Liver (tissue), 9 donors: Measurements from ENCODE around the gene BID. TPM values are rescaled to one million over a fixed set of nuclear protein-coding genes. Genes with fewer than 3 reads are reported as not detected.

ENCODE experiments used
- DNase-seq: peaks from one replicate; pipeline ENCODE4 v3.0.0-alpha.2; 2017; ENCODE audit warnings: low spot score
- H3K27ac ChIP-seq, 2 donors: one replicate each; pipeline ENCODE4 v1.7.0; 2013; ENCODE audit warnings: inconsistent platforms in 2 of 2, low read length in 2 of 2, control low read depth in 1 of 2, low read depth in 1 of 2, mild to moderate bottlenecking in 1 of 2
- H3K27me3 ChIP-seq, 4 donors: one replicate each; pipeline versions ENCODE4 v1.6.1 to v1.7.0; 2013; ENCODE audit warnings: low read length in 3 of 4, inconsistent platforms in 1 of 4, mild to moderate bottlenecking in 1 of 4, moderate library complexity in 1 of 4; ENCODE audit not compliant: control insufficient read depth in 4 of 4, insufficient read depth in 4 of 4
- H3K36me3 ChIP-seq, 4 donors: one replicate each; pipeline versions ENCODE4 v1.6.1 to v1.7.0; 2013; ENCODE audit warnings: low read length in 3 of 4, mild to moderate bottlenecking in 3 of 4, low read depth in 1 of 4, moderate library complexity in 1 of 4; ENCODE audit not compliant: control insufficient read depth in 4 of 4, insufficient read depth in 3 of 4
- H3K4me1 ChIP-seq, 4 donors: one replicate each; pipeline versions ENCODE4 v1.6.1 to v1.7.0; 2013; ENCODE audit warnings: low read length in 3 of 4, mild to moderate bottlenecking in 3 of 4, moderate library complexity in 1 of 4; ENCODE audit not compliant: control insufficient read depth in 4 of 4, insufficient read depth in 4 of 4
- H3K4me3 ChIP-seq, 3 donors: one replicate each; pipeline versions ENCODE4 v1.6.1 to v1.7.0; 2013; ENCODE audit warnings: low read length in 3 of 3, control low read depth in 1 of 3, low read depth in 1 of 3, mild to moderate bottlenecking in 1 of 3
- H3K9ac ChIP-seq, 2 donors: one replicate each; pipeline ENCODE4 v1.7.0; 2013; ENCODE audit warnings: low read length in 2 of 2, mild to moderate bottlenecking in 2 of 2, moderate library complexity in 2 of 2, control low read depth in 1 of 2, low read depth in 1 of 2
- H3K9me3 ChIP-seq, 4 donors: one replicate each; pipeline versions ENCODE4 v1.6.1 to v1.7.0; 2013; ENCODE audit warnings: low read length in 3 of 4; ENCODE audit not compliant: control insufficient read depth in 4 of 4
- EGR1 ChIP-seq, 2 donors: IDR thresholded peaks; 2 replicates each; pipeline ENCODE4 v1.6.1; 2016 to 2018; ENCODE audit warnings: antibody characterized with exemption in 2 of 2, low read depth in 2 of 2
- FOXA2 ChIP-seq: IDR thresholded peaks from 2 replicates; pipeline ENCODE4 v1.6.1; 2016; ENCODE audit warnings: antibody characterized with exemption
- GABPA ChIP-seq, 2 donors: IDR thresholded peaks in 1 of 2; conservative IDR thresholded peaks in 1 of 2; 2 replicates each; pipeline ENCODE4 v1.6.1; 2016; ENCODE audit warnings: antibody characterized with exemption in 2 of 2, mild to moderate bottlenecking in 1 of 2, moderate library complexity in 1 of 2
- HNF4A ChIP-seq, 2 donors: conservative IDR thresholded peaks; 2 replicates each; pipeline ENCODE4 v1.6.1; 2016; ENCODE audit warnings: antibody characterized with exemption in 2 of 2, mild to moderate bottlenecking in 2 of 2
- HNF4G ChIP-seq: IDR thresholded peaks from 2 replicates; pipeline ENCODE4 v1.6.1; 2016; ENCODE audit warnings: antibody characterized with exemption
- JUND ChIP-seq, 2 donors: IDR thresholded peaks; 2 replicates each; pipeline ENCODE4 v1.6.1; 2016; ENCODE audit warnings: antibody characterized with exemption in 2 of 2
- RXRA ChIP-seq, 2 donors: IDR thresholded peaks; 2 replicates each; pipeline ENCODE4 v1.6.1; 2017 to 2018; ENCODE audit warnings: antibody characterized with exemption in 2 of 2, mild to moderate bottlenecking in 1 of 2
- SP1 ChIP-seq: IDR thresholded peaks from 2 replicates; pipeline ENCODE4 v1.6.1; 2018; ENCODE audit warnings: antibody characterized with exemption, mild to moderate bottlenecking
- TAF1 ChIP-seq: conservative IDR thresholded peaks from 2 replicates; pipeline ENCODE4 v1.6.1; 2016; ENCODE audit warnings: antibody characterized with exemption, mild to moderate bottlenecking
- YY1 ChIP-seq: IDR thresholded peaks from 2 replicates; pipeline ENCODE4 v1.6.1; 2016; ENCODE audit warnings: antibody characterized with exemption, mild to moderate bottlenecking
- WGBS: extraction: QIAGEN DNeasy Blood & Tissue Kit; methylation state at CpG from one replicate; pipeline ENCODE4 v1.1.7; 2013; 5-methylcytosine and 5-hydroxymethylcytosine counted together
- polyA plus RNA-seq, 2 donors: library from polyadenylated mRNA; stranded (reverse) in 1 of 2; unstranded in 1 of 2; fragments of 200-250 nt in 1 of 2; fragments of >200 nt in 1 of 2; fragmentation: Nextera tagmentation in 1 of 2; extraction: Ambion mirVana in 1 of 2; gene quantifications; one replicate each; pipeline versions ENCODE4 v1.2.1 to v1.2.3, GENCODE V29; 2013 to 2015
- total RNA-seq, 2 donors: library from RNA; depleted of rRNA; stranded (reverse); fragments of >200 nt; gene quantifications; one replicate each; pipeline ENCODE4 v1.2.3, GENCODE V29; 2014
- TF ChIP-seq, protein P1 (sequence below): IDR thresholded peaks from 2 replicates; pipeline ENCODE4 v1.6.1; 2016; ENCODE audit warnings: antibody characterized with exemption, mild to moderate bottlenecking
- TF ChIP-seq, protein P2 (sequence below): IDR thresholded peaks from 2 replicates; pipeline ENCODE4 v1.6.1; 2016; ENCODE audit warnings: antibody characterized with exemption
- TF ChIP-seq, protein P3 (sequence below): fragments of 150-350 bp; IDR thresholded peaks from 2 replicates; pipeline ENCODE4 v1.5.1; 2017; ENCODE audit warnings: improper control_type of control experiment, low read depth, low read length; ENCODE audit not compliant: missing input control
- TF ChIP-seq, protein P4 (sequence below): IDR thresholded peaks from 2 replicates; pipeline ENCODE4 v1.6.1; 2016; ENCODE audit warnings: antibody characterized with exemption
- TF ChIP-seq, protein P5 (sequence below): IDR thresholded peaks from 2 replicates; pipeline ENCODE4 v1.6.1; 2016; ENCODE audit warnings: antibody characterized with exemption
- donor health status: healthy.
- donor health status: healthy.
- donor health status: healthy.
- donor health status: healthy.
- donor health status: healthy.

The BID gene
- total and polyA plus RNA-seq, 4 donors = 28.7 to 66.9 (median 52.6) TPM

DNA sequence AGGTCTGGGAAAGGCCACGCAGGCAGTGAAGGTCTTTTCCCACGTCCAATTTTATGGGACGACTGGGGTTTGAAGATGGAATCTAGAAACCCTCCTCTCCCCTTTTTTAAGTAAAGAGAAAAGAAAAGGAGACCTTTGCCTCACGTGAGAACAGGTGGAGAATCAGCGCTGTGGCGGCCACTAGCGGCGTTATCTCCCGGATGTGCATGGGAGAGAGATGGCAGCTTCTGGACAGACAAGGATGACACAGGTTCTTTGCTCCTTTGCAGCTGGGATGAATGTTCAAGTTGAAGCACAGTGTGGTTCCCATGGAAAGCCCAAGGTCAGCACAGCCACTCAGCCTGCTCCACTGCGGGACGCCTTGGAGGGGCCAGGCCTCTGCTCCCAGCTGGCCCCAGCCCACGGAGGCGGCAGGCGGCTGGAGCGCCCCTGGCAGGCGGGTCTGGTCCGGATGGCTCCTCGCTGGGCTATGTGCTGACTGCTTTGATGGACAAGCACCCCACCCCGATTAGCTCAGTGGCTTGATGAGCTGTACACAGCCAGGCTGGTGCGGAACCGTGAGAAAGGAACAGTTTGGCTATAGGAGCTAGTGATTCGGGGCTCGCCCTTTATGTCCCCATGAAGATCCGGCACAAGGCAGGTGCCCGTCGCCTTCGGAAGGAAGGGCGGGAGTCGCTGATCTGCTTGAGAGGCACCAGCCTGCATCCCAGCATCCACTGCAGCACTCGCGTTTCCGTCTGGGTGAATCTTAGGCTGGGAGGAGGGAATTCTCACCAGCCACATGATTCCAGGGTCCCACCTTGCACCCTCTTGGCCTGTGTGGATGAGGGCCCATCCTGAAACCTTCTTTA lies 14.5 kb upstream of the BID start:
- Histone ChIP-seq H3K9me3 (no peaks in the 10 kb centered on the region), H3K27me3 (no peaks in the 10 kb centered on the region), H3K4me3 (no peak overlapping the region), H3K36me3 (peaks cover 0 to 30% (median 6%) of the 10 kb centered on the region in 4 donors), H3K27ac (no peak overlapping the region), H3K4me1 (peaks cover 6 to 16% (median 11%) of the 10 kb centered on the region in 4 donors), H3K9ac (no peak overlapping the region)
- DNase-seq = no peak
- 90% methylated on average over 32 of the region's 32 CpGs for WGBS
- no peak for TF ChIP-seq TAF1
- TF ChIP-seq, protein P1, sequence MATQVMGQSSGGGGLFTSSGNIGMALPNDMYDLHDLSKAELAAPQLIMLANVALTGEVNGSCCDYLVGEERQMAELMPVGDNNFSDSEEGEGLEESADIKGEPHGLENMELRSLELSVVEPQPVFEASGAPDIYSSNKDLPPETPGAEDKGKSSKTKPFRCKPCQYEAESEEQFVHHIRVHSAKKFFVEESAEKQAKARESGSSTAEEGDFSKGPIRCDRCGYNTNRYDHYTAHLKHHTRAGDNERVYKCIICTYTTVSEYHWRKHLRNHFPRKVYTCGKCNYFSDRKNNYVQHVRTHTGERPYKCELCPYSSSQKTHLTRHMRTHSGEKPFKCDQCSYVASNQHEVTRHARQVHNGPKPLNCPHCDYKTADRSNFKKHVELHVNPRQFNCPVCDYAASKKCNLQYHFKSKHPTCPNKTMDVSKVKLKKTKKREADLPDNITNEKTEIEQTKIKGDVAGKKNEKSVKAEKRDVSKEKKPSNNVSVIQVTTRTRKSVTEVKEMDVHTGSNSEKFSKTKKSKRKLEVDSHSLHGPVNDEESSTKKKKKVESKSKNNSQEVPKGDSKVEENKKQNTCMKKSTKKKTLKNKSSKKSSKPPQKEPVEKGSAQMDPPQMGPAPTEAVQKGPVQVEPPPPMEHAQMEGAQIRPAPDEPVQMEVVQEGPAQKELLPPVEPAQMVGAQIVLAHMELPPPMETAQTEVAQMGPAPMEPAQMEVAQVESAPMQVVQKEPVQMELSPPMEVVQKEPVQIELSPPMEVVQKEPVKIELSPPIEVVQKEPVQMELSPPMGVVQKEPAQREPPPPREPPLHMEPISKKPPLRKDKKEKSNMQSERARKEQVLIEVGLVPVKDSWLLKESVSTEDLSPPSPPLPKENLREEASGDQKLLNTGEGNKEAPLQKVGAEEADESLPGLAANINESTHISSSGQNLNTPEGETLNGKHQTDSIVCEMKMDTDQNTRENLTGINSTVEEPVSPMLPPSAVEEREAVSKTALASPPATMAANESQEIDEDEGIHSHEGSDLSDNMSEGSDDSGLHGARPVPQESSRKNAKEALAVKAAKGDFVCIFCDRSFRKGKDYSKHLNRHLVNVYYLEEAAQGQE = no peak
- TF ChIP-seq, protein P2, sequence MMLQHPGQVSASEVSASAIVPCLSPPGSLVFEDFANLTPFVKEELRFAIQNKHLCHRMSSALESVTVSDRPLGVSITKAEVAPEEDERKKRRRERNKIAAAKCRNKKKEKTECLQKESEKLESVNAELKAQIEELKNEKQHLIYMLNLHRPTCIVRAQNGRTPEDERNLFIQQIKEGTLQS = no peak
- no peak for TF ChIP-seq RXRA (IDR thresholded peaks at IDR 0.05)
- no peak for TF ChIP-seq HNF4A (conservative IDR thresholded peaks at IDR 0.05)
- TF ChIP-seq, protein P3, sequence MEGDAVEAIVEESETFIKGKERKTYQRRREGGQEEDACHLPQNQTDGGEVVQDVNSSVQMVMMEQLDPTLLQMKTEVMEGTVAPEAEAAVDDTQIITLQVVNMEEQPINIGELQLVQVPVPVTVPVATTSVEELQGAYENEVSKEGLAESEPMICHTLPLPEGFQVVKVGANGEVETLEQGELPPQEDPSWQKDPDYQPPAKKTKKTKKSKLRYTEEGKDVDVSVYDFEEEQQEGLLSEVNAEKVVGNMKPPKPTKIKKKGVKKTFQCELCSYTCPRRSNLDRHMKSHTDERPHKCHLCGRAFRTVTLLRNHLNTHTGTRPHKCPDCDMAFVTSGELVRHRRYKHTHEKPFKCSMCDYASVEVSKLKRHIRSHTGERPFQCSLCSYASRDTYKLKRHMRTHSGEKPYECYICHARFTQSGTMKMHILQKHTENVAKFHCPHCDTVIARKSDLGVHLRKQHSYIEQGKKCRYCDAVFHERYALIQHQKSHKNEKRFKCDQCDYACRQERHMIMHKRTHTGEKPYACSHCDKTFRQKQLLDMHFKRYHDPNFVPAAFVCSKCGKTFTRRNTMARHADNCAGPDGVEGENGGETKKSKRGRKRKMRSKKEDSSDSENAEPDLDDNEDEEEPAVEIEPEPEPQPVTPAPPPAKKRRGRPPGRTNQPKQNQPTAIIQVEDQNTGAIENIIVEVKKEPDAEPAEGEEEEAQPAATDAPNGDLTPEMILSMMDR = no peak
- TF ChIP-seq HNF4G = no peak
- no peak for TF ChIP-seq EGR1 (IDR thresholded peaks at IDR 0.05; ENCODE audit: low read depth in 2 of 2)
- no peak for TF ChIP-seq JUND (IDR thresholded peaks at IDR 0.05)

DNA sequence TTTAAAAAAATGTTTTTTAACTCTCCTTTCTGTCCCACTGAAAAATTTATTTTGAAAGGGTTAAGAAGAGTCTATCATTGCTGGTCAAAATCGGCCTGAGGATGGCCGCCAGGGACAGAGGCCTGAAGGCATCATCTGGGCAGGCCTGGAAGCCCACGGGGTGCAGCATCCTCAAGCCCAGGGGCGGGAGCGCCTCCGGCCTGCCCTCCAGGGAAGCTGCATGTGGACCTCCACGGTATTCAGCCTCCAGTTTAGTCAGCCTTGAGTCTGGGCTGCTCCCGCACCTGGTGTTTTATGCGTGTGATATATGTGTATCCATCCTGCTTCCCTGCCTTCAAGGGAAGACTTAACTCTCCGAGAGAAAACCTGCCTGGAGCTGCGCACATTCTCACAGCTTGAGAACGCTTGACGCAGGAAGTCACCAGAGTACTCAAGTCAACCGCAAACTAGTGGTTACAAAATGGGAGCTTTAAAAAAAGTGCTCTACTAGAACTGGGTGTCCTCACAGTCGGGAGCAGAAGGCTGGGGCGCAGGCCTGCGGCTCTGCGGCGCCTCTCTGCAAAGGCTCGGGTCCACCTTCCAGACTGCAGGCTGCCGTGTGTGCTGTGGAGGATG lies 13.6 kb upstream of the BID start:
- TF ChIP-seq YY1 = no peak
- TF ChIP-seq, protein P1 = no peak
- no peak for TF ChIP-seq HNF4G
- TF ChIP-seq TAF1 = no peak
- TF ChIP-seq FOXA2 = no peak
- TF ChIP-seq SP1 = no peak
- TF ChIP-seq, protein P4, sequence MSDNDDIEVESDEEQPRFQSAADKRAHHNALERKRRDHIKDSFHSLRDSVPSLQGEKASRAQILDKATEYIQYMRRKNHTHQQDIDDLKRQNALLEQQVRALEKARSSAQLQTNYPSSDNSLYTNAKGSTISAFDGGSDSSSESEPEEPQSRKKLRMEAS = no peak
- TF ChIP-seq, protein P5, sequence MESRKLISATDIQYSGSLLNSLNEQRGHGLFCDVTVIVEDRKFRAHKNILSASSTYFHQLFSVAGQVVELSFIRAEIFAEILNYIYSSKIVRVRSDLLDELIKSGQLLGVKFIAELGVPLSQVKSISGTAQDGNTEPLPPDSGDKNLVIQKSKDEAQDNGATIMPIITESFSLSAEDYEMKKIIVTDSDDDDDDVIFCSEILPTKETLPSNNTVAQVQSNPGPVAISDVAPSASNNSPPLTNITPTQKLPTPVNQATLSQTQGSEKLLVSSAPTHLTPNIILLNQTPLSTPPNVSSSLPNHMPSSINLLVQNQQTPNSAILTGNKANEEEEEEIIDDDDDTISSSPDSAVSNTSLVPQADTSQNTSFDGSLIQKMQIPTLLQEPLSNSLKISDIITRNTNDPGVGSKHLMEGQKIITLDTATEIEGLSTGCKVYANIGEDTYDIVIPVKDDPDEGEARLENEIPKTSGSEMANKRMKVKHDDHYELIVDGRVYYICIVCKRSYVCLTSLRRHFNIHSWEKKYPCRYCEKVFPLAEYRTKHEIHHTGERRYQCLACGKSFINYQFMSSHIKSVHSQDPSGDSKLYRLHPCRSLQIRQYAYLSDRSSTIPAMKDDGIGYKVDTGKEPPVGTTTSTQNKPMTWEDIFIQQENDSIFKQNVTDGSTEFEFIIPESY = no peak
- no peak for TF ChIP-seq GABPA (IDR thresholded peaks at IDR 0.05 in 1 of 2, conservative IDR thresholded peaks at IDR 0.05 in 1 of 2)
- TF ChIP-seq RXRA (IDR thresholded peaks at IDR 0.05) = no peak
- Histone ChIP-seq H3K9ac (no peak overlapping the region), H3K4me3 (no peak overlapping the region), H3K36me3 (peaks cover 0 to 30% (median 6%) of the 10 kb centered on the region in 4 donors), H3K9me3 (no peaks in the 10 kb centered on the region), H3K27ac (no peak overlapping the region), H3K27me3 (no peaks in the 10 kb centered on the region), H3K4me1 (peaks cover 6 to 16% (median 11%) of the 10 kb centered on the region in 4 donors)
- DNase-seq = no peak
- WGBS = 92% methylated on average over 21 of the region's 21 CpGs
